ENCODE measurements around the gene CDON. TPM values are rescaled to one million over a fixed set of nuclear protein-coding genes. Genes with fewer than 3 reads are reported as not detected.

Gene CDON
- total and polyA plus RNA-seq, 2 donors (not counting 3 experiments of a cell fraction or from before 2014, with no cell fraction given): 1.6 to 3.8 TPM

DNA sequence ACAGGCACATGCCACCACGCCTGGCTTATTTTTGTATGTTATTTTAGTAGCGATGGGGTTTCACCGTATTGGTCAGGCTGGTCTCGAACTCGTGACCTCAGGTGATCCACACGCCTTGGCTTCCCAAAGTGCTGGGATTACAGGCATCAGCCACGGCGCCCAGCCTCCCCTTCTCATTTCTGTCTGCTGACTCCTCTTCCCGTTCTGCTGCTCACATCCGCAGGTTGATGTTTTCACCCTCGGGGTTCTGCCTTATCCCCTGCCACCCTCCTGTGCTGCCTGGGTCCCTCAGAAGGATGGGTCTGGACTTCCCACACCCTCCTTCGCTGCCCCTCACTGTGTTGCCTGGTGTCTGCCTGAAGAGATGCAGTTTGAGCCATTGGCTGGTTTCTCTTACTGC is 136.0 kb downstream of the CDON start:
- POLR2A ChIA-PET: no interaction called here
- Histone ChIP-seq H3K4me1 (ENCODE audit: control insufficient read depth, extremely low read depth, insufficient read depth, low read length) (no peaks in the 10 kb centered on the region), H3K9me3 (replicated peaks; ENCODE audit: control insufficient read depth, insufficient read depth, low read length) (no peaks in the 10 kb centered on the region), H3K4me2 (ENCODE audit: insufficient read depth, low read length) (no peak overlapping the region), H3K9me1 (replicated peaks; ENCODE audit: control insufficient read depth, extremely low read depth, insufficient read depth, low read length) (no peaks in the 10 kb centered on the region), H4K20me1 (replicated peaks; ENCODE audit: control insufficient read depth, extremely low read depth, insufficient read depth, low read length) (no peaks in the 10 kb centered on the region), H3K79me2 (ENCODE audit: control insufficient read depth, insufficient read depth, low read length) (no peaks in the 10 kb centered on the region), H2AFZ (ENCODE audit: low read depth, low read length) (no peak overlapping the region), H3K27ac (ENCODE audit: insufficient read depth, low read depth, low read length) (no peak overlapping the region), H3K9ac (replicated peaks; ENCODE audit: extremely low read depth, insufficient read depth, low read length) (no peak overlapping the region), H3K4me3 (replicated peaks in 1 of 3; ENCODE audit: insufficient read depth in 1 of 3, low read depth in 1 of 3, low read length in 3 of 3) (no peak overlapping the region), H3K27me3 (ENCODE audit: control insufficient read depth in 2 of 2, insufficient read depth in 2 of 2, low read length in 2 of 2) (peaks cover 2 to 8% of the 10 kb centered on the region in 2 experiments), H3K36me3 (ENCODE audit: control insufficient read depth in 2 of 2, extremely low read depth in 1 of 2, insufficient read depth in 2 of 2, low read length in 2 of 2) (no peaks in the 10 kb centered on the region)
- TF ChIP-seq GATA2 (IDR thresholded peaks at IDR 0.05; ENCODE audit: insufficient read depth, insufficient read length, low read depth, low read length) (no peak), MAX (IDR thresholded peaks at IDR 0.05; ENCODE audit: insufficient read depth, insufficient read length) (no peak), MYC (IDR thresholded peaks at IDR 0.05; ENCODE audit: low read depth, low read length) (no peak), POLR2AphosphoS5 (IDR thresholded peaks at IDR 0.05; ENCODE audit: insufficient read depth, low read depth, low read length) (no peak), POLR2A (IDR thresholded peaks at IDR 0.05; ENCODE audit: low read depth, low read length) (no peak), FOS (IDR thresholded peaks at IDR 0.05; ENCODE audit: borderline replicate concordance, insufficient read depth, low read length) (no peak), JUN (IDR thresholded peaks at IDR 0.05; ENCODE audit: borderline replicate concordance, insufficient read depth, insufficient read length, low read depth) (no peak), EZH2 (IDR thresholded peaks at IDR 0.05; ENCODE audit: borderline replicate concordance, low read depth, low read length, severe bottlenecking) (no peak)
- TF ChIP-seq, protein P1, sequence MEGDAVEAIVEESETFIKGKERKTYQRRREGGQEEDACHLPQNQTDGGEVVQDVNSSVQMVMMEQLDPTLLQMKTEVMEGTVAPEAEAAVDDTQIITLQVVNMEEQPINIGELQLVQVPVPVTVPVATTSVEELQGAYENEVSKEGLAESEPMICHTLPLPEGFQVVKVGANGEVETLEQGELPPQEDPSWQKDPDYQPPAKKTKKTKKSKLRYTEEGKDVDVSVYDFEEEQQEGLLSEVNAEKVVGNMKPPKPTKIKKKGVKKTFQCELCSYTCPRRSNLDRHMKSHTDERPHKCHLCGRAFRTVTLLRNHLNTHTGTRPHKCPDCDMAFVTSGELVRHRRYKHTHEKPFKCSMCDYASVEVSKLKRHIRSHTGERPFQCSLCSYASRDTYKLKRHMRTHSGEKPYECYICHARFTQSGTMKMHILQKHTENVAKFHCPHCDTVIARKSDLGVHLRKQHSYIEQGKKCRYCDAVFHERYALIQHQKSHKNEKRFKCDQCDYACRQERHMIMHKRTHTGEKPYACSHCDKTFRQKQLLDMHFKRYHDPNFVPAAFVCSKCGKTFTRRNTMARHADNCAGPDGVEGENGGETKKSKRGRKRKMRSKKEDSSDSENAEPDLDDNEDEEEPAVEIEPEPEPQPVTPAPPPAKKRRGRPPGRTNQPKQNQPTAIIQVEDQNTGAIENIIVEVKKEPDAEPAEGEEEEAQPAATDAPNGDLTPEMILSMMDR (IDR thresholded peaks at IDR 0.05; ENCODE audit: extremely low read depth in 1 of 2, insufficient read depth in 1 of 2, low read depth in 1 of 2, low read length in 2 of 2): no peak
- DNase-seq (ENCODE audit: low read depth, low spot score): no peak
- BruUV-seq (replicated peaks): no TSS peak
- dilution Hi-C loops (cut with MboI; ENCODE audit: extremely low pct_ligation_motif_present, low sequenced_read_pairs) (no loop called here), intact Hi-C loops (cut with micrococcal nuclease) (loop anchor here (10.0 kb wide), 1 partner anchor 338 kb away; the partner anchor contains the start of genes FOXRED1 and SRPRA)
- CTCF ChIA-PET: no interaction called here
- no peak for FAIRE-seq
